ENCODE results near the gene GRB10. TPM values are rescaled to one million over a fixed set of nuclear protein-coding genes. Genes with fewer than 3 reads are reported as not detected.

Gene GRB10
- total and polyA plus RNA-seq, 2 of the 8 experiments (the other 6 are each of a cell fraction or from before 2014, with no cell fraction given): 35.7 to 97.0 TPM

DNA sequence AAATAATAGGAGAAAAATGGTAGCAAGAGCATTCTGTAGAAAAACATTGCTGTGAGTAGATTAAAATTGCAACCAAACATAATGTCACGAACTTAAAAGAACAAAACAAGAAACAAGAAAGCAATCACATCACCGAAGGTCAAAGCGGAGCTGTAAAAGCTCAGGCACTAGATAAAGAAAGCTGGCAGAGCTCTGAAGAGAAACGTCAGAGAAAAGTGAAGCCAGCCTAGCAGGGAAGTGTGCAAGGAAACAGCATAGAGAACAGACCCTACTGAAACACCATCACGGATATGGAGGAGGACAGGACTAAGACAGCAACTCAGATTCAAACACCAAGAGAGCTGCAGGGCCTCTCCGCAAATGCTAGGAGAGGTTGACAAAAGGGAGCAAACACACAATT is 195.0 kb downstream of the GRB10 start (continued):
- TF ChIP-seq, protein P1, sequence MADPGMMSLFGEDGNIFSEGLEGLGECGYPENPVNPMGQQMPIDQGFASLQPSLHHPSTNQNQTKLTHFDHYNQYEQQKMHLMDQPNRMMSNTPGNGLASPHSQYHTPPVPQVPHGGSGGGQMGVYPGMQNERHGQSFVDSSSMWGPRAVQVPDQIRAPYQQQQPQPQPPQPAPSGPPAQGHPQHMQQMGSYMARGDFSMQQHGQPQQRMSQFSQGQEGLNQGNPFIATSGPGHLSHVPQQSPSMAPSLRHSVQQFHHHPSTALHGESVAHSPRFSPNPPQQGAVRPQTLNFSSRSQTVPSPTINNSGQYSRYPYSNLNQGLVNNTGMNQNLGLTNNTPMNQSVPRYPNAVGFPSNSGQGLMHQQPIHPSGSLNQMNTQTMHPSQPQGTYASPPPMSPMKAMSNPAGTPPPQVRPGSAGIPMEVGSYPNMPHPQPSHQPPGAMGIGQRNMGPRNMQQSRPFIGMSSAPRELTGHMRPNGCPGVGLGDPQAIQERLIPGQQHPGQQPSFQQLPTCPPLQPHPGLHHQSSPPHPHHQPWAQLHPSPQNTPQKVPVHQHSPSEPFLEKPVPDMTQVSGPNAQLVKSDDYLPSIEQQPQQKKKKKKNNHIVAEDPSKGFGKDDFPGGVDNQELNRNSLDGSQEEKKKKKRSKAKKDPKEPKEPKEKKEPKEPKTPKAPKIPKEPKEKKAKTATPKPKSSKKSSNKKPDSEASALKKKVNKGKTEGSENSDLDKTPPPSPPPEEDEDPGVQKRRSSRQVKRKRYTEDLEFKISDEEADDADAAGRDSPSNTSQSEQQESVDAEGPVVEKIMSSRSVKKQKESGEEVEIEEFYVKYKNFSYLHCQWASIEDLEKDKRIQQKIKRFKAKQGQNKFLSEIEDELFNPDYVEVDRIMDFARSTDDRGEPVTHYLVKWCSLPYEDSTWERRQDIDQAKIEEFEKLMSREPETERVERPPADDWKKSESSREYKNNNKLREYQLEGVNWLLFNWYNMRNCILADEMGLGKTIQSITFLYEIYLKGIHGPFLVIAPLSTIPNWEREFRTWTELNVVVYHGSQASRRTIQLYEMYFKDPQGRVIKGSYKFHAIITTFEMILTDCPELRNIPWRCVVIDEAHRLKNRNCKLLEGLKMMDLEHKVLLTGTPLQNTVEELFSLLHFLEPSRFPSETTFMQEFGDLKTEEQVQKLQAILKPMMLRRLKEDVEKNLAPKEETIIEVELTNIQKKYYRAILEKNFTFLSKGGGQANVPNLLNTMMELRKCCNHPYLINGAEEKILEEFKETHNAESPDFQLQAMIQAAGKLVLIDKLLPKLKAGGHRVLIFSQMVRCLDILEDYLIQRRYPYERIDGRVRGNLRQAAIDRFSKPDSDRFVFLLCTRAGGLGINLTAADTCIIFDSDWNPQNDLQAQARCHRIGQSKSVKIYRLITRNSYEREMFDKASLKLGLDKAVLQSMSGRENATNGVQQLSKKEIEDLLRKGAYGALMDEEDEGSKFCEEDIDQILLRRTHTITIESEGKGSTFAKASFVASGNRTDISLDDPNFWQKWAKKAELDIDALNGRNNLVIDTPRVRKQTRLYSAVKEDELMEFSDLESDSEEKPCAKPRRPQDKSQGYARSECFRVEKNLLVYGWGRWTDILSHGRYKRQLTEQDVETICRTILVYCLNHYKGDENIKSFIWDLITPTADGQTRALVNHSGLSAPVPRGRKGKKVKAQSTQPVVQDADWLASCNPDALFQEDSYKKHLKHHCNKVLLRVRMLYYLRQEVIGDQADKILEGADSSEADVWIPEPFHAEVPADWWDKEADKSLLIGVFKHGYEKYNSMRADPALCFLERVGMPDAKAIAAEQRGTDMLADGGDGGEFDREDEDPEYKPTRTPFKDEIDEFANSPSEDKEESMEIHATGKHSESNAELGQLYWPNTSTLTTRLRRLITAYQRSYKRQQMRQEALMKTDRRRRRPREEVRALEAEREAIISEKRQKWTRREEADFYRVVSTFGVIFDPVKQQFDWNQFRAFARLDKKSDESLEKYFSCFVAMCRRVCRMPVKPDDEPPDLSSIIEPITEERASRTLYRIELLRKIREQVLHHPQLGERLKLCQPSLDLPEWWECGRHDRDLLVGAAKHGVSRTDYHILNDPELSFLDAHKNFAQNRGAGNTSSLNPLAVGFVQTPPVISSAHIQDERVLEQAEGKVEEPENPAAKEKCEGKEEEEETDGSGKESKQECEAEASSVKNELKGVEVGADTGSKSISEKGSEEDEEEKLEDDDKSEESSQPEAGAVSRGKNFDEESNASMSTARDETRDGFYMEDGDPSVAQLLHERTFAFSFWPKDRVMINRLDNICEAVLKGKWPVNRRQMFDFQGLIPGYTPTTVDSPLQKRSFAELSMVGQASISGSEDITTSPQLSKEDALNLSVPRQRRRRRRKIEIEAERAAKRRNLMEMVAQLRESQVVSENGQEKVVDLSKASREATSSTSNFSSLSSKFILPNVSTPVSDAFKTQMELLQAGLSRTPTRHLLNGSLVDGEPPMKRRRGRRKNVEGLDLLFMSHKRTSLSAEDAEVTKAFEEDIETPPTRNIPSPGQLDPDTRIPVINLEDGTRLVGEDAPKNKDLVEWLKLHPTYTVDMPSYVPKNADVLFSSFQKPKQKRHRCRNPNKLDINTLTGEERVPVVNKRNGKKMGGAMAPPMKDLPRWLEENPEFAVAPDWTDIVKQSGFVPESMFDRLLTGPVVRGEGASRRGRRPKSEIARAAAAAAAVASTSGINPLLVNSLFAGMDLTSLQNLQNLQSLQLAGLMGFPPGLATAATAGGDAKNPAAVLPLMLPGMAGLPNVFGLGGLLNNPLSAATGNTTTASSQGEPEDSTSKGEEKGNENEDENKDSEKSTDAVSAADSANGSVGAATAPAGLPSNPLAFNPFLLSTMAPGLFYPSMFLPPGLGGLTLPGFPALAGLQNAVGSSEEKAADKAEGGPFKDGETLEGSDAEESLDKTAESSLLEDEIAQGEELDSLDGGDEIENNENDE (IDR thresholded peaks at IDR 0.05; ENCODE audit: insufficient replicate concordance, low read length): no peak
- TF ChIP-seq CTBP2 (IDR thresholded peaks at IDR 0.05; ENCODE audit: borderline replicate concordance, insufficient read depth, insufficient read length, low read length) (no peak), CHD1 (IDR thresholded peaks at IDR 0.05; ENCODE audit: low read depth, low read length) (no peak), SP1 (IDR thresholded peaks at IDR 0.05; ENCODE audit: low read depth, low read length) (no peak), SAP30 (IDR thresholded peaks at IDR 0.05; ENCODE audit: insufficient read depth, insufficient replicate concordance, low read length) (no peak), TAF7 (optimal IDR thresholded peaks at IDR 0.05; ENCODE audit: borderline replicate concordance, low read depth, low read length) (no peak), MAFK (IDR thresholded peaks at IDR 0.05; ENCODE audit: low read depth, low read length) (no peak), PHF8 (conservative IDR thresholded peaks at IDR 0.05; ENCODE audit: low read depth, low read length) (no peak), ATF2 (IDR thresholded peaks at IDR 0.05; ENCODE audit: low read length) (no peak), TAF1 (IDR thresholded peaks at IDR 0.05; ENCODE audit: low read depth, low read length) (no peak)

Measured in H1 (cell line).